Stimulated activated CD4-positive, alpha-beta T cell treated with anti-CD3 and anti-CD28 coated beads, Interleukin-15, amount 100 ng/mL, for 24 hours (primary cell): ENCODE results near the gene ATP11A.

Experiments used
- DNase-seq: peaks from one replicate; pipeline ENCODE4 v3.0.0-alpha.2; 2020

The ATP11A gene

DNA sequence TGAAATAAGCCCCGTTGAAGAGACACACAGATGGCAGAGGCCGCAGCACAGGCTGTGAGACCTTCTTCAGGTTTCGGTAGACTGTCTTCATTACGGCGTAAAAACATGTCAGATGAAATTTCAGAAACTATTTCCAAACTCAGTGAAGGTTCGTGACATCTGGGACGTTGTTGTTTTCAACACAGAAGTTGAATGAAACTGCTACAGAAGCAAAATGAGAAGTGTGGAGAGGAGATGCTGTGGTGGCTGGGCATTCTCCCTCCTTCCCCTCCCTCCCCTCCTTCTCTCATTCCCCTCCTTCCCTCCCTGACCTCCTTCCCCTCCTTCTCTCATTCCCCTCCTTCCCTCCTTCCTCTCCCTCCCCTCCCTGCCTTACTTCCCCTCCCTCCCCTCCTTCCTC, 113.6 kb downstream of the ATP11A start:
- no peak for DNase-seq

DNA sequence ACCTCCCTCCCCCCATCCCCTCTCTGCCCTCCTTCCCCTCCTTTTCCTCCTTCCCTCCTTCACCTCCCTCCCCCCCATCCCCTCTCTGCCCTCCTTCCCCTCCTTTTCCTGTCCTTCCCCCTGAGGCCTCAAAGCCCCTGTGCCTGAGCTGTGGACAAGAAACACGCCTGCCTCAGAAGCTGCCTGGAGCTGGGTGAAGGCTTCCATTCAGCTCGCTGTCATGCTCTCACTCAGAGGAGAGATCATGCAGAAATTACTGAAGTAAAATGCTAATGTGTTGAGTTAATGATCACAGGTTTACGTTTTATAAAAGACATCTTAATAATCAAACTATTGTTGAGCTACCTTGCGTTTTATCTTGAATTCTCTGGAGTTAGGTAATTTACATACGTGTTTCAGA, 114.5 kb downstream of the ATP11A start:
- no peak for DNase-seq

DNA sequence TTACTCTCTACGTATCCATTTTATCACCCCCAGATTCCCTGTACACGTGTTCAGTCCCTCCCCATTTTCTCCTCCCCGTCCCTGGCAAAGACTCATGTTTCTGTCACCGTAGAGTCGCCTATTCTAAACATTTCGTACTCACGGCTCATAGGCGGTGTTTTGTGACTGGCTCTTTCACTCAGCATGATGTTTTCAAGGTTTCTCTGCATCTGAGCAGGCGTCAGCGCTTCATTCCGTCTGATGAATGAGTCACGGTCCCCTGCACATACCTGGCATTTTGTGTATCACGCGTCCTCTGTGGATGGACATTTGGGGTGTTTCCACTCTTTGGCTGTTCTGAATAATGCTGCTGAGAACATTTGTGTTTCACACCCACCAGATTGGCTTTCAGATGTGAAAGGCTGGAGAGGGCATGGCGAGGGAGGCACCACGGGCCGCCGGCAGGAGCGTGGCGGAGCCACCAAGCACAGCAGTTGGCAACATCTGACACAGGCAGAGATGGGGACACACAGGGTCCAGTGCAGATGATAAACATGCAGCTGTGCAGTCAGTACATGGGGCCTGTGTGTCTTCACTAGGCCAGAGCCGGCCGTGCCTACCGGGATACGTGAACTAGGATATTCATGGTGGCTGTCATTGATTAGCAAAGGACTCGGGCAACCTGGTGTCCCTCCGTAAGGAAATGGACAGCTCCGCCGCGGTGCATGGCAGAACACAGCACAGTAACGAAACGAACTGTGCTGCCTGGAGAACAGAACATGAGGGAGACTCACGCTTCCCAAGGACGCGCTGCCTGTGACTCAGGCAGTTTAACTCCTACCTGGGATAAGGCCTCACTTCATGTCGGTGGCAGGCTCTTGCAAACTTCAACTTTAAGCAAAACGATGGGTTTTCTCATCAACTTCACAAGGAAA, 117.2 kb downstream of the ATP11A start:
- DNase-seq, result no peak

DNA sequence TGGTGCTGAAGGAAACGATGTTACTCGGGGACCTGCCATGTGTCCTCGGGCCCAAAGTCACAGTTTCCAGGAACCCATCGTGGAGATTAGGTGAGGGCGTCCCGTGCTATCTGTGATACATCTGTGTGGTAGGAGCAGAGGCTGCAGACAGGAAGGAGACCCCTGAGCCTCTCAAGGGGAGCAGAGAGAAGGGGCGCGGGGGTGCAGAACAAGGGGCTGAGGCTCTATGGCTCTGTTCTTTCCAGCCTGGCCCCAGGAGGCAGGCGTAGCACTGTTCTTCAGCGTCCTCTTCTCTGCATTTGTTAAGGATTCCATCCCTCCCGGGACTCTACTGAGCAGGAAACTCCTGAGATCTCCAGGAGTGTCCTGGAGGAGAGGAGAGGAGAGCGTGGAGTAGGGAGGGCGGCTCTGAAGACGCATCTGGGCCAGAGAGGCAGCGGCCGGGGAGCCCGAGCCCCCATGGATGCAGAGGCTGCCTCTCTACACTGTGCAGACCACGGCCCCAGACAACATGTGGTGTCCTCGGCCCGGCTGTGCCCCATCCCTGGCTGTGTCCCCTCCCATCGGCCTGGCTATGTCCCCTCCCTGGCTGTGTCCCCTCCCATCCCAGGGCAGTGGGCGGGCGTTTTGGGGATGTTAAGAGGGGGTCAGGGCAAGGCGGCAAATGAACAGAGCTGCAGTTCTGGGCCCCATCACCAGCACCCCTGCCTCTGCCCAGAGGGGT, 118.0 kb downstream of the ATP11A start:
- DNase-seq, result no peak

DNA sequence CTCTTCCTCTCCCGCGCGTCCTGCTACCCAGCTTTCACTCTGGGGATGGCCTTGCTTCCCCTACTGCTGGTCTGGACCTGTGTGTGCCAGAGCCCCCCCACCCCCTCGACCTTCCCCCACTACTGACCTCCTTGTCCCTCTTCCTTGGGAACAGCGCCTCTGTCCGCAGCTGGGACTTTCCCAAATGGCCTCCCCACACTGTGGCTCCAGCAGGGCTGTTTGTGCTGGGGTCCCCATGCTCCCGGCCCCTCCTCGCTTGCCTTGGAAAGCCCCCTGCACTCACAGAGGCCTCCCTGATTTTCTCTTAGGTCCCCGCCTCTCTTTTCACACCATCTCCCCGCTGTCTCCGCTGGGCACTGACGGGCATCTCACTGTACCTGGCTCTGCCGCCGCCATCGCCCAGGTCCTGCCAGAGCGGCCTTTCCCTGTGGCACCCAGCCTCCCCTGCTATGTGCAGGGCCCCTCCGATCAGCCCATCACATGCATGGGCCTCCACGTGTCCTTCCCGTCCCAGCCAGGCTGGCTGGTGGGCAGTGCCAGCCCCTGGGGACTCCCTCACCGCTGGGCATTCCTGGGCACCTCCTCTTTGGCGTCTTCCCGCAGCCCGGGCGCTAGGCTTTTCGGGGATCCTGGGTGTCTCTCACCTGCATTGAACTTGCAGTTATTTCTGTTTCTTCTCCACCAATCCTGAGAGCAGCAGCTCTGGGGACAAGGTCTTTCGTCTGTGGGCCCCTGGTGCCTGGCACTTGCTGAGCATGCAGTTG, 118.7 kb downstream of the ATP11A start:
- no peak for DNase-seq

DNA sequence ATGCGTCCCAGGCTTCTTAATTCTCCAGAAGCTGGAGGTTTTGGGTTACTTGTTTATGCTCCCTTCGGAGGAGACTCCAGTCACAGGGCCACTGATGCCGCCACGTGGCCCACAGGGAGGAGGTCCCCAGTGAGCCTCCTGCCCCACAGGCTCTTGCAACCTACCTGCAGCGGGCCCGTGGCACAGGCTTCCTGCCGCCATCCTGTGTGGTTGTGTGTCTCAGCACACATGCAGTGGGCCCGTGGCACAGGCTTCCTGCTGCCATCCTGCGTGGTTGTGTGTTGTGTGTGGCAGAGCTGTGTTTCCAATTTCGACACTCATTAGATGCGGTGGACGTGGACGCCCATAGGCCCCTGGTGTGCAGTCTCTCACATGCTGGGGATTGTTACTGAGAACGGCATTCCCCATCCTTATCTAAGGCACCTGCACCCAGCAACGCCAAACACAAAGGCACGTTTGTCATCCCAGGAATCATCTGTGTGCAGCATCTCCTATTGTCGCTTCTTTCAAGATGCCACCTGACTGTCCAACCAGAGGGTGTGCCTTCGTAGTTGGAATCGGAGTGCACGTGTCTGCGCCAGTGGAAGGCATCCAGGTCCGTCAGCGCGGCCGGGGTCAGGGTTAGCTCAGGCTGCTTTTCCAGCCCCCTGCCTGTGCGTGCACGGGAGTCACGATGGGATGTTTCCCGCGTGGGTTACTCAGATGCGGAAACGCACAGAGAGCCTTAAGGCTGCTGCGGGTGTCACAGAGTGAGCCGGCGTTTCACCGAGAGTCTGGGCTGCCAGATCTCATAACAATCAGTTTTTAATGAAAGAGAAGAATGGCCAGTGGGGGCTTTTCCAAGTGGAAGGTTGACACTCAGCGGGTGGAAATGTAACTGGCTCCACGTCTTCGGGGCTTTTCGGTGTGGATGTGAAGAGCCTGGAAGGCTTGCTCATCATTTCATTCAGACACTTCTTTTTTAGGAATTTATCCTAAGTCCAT, 119.8 kb downstream of the ATP11A start:
- DNase-seq, result no peak

DNA sequence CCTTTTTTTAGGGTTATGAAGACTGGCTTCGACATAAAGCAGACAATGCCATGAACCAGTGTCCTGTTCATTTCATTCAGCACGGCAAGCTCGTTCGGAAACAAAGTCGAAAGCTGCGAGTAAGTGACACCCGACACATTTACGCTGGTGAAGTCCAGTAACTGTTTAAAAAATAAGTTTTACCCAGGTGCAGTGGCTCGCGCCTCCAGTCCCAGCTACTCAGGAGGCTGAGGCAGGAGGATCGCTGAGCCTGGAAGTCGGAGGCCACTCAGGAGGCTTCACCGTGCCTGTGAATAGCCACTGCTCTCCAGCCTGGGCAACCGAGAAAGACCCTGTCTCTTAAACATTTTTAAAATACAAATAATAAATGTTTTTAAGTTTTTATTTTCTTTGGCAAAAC, 120.8 kb downstream of the ATP11A start:
- no peak for DNase-seq

DNA sequence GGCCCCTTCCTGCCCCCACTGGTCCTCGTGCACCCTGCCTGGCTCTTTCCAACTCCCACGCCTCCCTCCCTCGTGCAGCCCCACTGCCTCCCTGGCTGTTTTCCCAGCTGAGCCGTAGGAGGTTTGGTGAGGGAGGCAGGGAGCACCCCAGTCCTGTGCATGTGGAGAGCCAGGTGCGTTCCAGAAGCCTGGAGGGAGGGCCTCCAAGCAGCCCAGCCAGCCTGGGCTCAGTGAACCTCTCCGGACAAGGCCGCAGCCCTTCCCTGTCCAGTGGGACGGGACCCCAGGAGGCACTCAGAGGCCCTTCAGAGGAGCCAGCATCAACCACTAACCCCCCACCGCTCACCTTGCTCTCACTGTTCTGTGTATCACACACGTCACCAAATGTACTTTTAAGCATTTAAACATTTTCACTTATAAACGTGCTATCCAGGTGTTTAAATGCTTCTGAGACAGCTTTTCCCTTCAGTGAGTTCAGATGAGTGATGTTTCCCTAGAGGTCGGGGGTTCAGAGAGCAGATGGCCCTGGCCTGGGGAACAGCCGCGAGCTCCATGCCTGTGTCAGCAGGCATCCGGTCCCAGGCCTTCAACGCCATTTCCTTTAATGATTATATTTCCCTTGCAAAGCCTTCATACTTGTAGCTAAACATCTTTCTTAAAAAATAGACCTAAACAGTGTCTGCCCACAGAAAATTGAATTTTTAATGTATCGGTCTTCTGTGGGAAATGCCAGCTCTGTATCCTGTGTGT, 122.6 kb downstream of the ATP11A start:
- DNase-seq, result no peak

DNA sequence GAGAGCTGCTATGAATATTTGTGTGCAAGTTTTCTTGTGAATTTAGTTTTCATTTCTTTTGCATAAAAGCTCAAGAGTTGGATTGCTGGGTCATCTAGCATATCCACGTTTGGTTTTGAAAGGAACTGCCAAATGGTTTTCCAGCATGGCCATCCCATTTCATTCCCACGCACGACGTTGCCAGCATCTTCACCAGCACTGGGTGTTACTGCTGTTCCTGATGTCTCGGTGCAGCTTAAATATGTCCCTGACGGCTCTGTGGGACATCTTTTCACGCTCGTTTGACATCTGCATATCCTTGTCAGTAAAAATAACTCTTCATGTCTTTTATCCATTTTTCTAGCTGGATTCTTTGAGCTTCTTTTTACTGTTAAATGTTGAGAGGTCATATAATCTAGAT, 123.7 kb downstream of the ATP11A start:
- DNase-seq, result no peak

DNA sequence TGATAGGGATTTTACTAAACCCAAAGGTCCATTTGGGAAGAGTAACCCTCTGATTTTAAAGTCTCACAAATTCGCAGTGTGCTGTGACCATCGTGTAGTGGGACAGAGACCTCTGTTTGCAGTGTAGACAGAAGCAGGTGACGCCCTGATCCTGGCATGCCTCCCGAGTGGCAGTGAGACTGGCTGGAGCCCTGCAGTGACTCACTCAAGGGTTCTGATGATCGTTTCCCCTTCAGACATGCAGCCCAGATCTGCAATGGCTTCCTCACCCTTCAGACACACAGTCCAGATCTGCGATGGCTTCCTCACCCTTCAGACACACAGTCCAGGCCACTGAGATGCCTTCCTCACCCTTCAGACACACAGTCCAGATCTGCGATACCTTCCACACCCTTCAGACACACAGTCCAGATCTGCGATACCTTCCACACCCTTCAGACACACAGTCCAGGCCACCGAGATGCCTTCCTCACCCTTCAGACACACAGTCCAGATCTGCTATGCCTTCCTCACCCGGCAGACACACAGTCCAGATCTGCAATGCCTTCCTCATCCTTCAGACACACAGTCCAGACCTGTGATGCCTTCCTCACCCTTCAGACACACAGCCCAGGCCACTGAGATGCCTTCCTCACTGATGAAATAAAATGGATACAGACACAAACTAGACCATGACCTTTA, 125.2 kb downstream of the ATP11A start:
- no peak for DNase-seq

DNA sequence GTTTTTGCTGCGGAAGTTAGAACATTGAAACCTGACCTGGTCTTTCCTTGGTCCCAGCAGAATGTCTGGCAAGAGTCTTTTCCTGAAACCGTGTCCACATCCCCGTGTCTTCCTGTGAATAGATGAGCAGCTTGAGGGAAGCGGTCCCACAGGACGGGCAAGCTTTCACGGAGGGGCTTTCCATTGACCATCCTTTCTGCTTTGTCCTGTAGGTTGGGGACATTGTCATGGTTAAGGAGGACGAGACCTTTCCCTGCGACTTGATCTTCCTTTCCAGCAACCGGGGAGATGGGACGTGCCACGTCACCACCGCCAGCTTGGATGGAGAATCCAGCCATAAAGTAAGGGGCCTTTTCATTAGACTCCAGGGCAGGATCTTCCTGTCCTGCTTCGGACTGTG, 126.0 kb downstream of the ATP11A start:
- DNase-seq, result no peak

DNA sequence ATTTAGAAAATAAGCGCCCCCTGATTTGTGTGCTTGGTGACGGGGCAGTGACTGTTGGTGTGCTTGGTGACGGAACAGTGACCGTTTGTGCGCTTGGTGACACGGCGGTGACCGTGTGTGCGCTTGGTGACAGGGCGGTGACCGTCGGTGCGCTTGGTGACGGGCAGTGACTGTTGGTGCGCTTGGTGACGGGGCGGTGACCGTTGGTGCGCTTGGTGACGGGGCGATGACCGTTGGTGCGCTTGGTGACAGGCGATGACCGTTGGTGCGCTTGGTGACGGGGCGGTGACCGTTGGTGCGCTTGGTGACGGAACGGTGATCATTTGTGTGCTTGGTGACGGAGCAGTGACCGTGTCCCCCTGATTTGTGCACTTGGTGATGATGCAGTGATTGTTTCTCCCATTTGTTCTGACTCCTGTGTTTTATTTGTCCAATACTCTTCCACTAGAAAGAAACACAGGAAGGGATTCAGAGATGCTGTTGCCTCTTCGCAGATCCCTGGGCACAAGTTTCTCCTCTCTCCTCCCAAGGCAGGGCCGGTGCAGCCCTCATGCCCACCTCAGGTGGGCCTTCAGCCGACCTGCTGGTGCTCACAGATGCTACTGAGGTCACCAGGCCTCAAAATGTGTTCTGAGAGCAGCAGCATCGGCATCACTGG, 128.3 kb downstream of the ATP11A start:
- no peak for DNase-seq

DNA sequence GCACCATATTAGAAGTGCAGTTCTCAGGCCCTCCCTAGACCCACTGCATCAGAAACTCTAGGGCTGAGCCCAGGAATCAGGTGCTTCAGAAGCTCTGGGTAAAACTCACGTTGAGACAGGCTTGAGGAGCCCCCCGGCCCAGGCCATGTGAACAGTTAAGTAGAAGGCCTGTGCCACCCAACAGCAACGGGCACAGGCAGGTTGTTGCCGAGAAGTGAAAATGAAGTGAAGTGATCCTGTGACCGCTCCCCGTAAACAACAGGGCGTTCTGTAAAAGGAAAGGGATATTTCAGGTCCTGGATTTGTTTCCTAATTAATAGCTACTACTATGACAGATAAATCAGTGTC, 128.8 kb downstream of the ATP11A start:
- no peak for DNase-seq

DNA sequence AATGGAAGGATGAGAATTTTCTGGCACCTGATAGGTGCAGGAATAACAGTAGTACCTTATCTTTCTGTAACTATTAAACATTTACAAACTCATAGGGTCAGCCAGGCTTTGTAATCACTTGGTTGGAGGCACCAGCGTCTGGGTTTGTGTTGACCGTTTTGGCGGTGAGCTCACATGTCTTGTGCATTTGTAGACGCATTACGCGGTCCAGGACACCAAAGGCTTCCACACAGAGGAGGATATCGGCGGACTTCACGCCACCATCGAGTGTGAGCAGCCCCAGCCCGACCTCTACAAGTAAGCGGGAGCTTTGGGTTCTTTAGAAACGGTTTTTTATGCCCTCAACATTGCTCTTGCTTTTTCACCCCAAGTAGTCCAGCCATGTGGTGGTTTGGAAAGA, 129.3 kb downstream of the ATP11A start:
- DNase-seq, result no peak

DNA sequence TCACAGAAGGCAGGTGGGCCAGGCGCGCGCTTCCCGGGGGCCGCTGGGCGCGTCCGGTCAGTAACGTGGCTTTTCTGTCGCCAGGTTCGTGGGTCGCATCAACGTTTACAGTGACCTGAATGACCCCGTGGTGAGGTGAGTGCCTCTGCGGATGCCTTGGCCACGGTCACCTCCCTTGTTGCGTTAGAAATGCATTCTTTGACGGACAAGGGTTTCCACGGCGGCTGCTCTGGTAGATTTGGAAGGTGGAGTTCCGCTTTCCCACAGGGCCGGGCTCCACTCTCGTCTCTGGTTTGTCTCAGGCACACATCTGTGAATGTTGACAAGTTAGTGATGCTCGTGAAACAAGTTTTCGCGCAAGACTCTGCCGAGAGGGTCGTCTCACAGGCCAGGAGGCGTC, 130.0 kb downstream of the ATP11A start:
- no peak for DNase-seq

DNA sequence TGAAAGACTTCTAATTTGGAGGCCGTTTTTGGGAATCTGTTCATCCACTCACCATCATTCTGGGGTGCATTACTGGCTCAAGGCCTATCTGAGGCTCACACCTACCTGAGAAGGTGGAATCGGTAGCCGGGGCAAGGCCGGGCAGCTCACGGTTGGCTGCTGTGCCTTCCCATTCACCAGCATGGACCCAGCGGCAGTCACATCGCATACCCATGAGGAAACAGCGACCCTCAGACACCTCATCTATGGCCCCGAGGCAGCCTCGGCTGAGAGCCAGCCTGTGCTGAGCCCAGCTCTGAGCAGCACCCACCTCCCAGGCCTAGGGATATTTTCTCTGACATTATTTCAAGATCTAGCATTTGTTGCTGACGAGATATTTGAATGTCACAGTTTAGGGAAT, 130.5 kb downstream of the ATP11A start:
- DNase-seq, result no peak

DNA sequence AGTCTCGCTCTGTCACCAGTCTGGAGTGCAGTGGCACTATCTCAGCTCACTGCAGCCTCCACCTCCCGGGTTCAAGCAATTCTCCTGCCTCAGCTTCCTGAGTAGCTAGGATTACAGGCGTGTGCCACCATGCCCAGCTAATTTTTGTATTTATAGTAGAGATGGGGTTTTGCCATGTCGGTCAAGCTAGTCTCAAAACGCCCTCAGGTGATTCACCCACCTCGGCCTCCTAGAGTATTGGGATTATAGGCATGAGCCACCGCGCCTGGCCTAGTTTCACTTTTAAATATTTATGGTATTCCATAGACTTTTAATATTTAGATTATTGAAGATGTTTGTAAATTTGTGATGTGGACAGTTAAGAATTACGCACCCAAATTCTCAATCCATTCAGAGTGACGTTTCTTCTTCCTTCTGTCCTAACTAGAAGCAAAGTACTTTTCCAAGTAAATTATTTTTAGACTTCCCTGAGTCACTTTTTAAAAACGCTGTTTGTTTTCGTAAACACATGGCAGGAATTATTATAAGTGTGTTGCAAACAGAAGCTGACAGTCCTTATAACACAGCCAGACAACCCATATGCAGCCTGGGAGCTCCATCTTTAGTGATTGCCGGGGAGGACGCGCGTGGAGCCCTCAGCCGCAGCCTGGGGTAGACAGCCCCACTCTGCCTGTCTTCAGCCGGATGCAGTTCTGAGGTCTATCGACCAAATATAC, 131.7 kb downstream of the ATP11A start:
- DNase-seq, result no peak

DNA sequence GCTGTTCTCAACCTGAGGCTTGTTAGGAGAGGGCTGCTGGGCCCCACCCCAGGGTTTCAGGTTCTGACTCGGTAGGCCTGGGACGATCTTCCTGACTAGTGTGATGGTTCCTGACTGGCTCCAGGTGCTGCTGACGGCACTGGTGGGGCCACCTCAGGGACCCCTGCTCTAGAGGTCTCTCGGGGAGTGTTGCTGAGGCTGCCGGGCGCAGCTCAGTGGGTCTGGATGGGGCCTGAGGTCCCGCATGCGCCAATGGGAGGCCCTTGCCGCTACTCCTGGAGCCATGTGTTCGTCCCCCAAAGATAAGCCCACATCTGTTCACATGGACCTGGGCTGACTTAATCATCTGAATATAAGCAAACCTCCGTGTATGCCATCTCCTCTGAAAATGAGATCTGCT, 133.0 kb downstream of the ATP11A start:
- DNase-seq, result no peak

DNA sequence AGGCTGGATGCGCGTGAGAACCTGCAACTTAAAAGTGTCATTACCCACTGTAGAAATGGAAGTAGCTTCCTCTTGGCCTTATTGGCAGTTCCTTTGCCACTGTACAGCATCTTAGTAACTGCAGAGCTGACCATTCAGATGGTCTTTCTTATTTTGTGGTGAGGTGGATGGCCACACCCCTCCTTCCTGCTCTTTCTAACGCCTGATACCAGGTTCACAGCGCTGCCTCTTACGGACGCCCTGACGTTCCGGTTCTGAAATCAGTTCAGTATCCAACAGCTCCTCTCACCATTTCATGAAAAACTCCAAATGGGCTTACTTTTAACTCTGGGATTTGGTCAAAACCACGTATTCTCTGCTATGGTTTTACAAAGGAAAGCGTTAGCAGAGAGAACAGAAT, 134.6 kb downstream of the ATP11A start:
- no peak for DNase-seq

DNA sequence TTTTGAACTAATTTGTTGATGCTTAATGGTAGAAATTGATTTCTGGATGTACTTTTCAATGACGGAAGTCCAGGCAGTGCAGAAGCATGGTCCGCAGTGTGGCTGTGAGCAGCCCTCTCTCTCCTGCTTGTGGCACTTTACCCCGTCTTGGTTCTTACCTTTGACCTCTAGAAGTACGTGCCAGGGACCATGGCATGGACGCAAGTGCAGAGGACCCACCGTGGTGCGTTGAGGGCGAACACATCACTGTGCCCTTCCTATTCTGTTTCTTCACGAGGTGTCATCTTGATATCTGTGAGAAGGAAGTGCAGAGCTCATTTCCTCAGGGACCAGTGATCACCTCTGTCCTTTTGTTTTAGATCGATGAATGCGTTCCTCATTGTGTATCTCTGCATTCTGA, 135.2 kb downstream of the ATP11A start:
- no peak for DNase-seq
